NCI-H446 (cell line): Measurements from ENCODE around the gene TFB1M.

Experiments used
- DNase-seq, 2 experiments: peaks; one replicate each; lab custom pipeline; 2025; lab: John Stamatoyannopoulos, UW

Gene TFB1M

DNA sequence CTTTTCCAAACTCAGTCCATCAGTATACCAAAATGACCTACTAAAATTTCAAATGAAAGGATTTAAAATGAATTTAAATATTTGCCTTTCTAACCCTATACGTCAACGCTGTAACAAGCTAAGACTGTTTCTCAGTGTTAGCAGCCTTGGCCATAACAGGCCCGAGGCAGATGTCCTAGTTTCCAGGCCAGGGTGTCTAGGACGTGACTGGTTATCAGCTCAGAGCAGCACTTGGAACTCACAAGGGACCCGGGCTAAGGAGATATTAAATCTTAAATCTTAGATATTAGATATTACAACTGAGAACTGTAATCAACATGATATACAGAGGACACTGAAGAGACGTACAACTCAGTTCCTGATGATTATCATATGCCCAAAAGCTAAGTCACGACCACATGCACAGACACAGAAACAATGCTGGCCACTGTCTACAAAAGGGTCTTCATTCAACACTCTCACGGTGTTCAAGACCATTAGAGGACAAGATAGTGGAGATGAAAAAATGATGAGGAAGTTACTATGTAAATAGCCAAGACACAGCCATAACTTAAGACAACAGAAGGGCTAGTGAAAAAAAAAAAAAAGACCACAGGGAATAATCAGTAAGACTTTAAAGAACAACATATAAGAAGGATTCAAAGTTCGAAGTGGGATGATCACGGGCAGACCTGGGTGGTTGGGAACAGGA lies 50.8 kb downstream of the TFB1M start, which contains the start of gene CLDN20:
Gene CLDN20, plus strand, starts transcription at position 641 of the 691 bp plus-strand sequence. CDS start 11,707 bp downstream, outside the sequence.
- DNase-seq: no peak

DNA sequence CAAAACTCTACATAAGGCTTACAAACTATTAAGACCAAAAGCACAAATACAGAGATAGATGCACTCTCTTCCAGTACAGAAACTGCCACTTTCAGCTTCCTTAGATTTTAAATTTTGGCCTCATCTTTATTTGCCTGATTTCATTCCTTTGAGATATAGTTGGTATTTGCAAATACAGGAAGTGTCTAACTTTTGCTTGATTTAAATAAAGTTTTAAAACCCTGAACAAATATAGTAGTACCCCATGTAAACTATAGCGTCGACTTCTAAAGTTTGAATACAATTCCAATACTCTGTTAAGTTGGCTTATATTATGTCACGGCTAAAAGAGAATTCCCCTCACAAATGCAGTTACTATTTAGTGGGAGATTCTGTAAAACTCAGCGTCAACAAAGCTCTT lies 51.6 kb downstream of the TFB1M start:
- no peak for DNase-seq

DNA sequence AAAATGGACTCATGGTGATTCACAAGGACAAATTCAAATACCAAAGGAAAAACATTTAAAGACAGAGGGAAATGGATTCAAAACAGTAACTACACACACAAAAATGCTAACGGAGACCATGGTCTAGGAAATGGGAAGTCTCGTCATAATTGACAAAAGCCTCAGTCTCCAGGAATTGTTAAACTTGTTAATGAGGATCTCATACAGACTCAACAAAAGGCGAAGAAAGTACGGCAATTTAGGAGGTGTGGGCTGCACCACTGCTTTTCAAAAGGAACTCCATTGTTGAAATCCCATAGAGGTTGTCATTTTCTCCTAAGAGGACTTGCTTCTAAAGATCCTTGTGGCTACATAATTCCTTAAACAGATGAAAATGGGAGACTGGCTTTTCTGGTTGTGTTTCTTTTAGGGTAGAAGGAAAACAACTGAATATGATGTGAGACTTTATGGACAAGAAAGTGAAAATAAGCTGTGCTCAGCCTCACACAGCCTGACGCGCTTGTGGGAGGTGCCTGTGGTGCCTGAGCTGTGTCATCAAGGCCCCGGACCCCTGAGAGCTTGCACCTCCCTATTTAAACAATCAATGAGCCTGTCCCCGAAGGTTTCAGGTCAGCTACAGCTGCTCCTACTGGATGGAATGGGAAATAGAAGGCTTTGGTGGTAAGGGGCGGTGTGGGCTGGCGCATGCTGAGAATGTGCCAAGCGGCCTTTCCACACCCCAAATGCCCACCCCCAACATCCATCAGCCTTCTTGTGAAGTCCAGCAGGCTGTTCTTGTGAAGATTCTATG lies 53.0 kb downstream of the TFB1M start:
- DNase-seq: no peak

DNA sequence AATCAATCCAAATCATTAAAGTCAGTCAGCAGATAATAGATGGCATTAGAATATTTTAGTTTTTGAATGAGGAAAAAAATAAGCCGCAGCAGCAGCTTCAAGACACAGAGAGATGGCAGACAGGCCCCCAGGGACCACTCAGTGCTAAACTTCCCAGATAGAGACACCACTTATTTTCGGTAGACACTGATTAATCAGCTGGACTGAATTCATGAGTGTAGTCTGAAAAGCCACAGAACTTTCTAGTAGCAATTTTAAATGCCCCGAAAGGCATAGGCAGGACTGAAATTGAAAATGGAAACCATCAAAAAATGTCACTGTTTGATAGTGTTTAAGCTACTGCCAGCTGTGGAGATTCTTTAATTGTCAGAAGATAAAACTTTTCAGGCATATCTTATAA lies 53.6 kb downstream of the TFB1M start:
- no peak for DNase-seq

DNA sequence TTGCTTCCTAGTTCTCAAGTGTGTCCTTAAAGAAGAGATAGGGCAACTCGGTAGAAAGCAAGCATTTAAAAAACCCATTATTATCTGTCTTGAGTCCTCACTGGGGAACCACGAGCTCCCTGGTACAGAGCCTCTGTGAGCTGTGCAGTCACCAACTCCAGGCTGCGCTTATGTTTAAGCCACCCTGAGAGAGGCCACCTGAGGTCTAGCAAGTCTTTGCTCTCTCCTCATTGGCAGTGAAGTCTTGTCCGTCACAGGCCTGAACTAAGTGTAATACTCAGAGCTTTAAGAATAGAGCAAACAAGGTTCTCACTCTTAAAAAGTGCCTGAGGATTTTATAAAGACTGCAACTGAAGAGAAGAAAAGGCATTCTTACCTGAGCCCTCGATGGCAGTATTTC lies 54.4 kb downstream of the TFB1M start:
- no peak for DNase-seq

DNA sequence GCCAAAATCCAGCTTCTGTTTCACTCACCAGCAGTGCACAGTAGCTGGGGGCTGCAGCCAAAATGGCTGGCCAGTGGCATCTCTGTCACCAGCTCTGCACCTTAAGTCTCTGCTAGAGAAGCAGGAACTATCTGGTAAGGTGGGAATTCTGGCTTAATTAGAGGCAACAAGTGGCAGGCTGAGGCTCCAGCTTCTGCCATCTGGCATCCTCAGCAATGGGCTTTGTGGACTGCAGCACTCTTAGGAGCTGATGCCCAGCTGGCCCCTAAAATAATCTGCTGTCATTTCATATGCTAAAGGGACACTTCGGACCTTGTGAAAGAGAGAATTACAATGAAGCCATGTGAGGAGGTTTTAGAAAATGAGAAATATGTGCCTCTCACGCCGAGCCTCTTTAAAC lies 55.1 kb downstream of the TFB1M start:
- DNase-seq: no peak

DNA sequence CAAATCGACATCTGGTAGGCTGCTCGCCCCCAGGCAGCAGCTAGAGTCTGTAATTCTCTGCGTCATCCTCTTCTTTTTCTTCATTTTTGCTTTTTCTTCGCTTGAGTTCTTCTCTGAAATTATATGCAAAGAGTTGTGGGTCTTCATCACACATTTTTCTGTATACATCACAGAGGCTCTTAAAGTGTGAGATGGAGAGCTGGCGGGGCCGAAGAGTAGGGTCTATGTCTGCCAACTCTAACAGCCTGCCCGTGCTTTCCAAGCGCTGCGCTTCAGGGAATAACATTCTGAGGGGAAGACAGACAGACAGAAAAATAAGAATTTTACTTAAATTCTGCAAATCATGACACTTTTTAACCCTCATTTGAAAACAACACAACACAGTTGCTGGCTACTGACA lies 56.5 kb downstream of the TFB1M start:
- no peak for DNase-seq

DNA sequence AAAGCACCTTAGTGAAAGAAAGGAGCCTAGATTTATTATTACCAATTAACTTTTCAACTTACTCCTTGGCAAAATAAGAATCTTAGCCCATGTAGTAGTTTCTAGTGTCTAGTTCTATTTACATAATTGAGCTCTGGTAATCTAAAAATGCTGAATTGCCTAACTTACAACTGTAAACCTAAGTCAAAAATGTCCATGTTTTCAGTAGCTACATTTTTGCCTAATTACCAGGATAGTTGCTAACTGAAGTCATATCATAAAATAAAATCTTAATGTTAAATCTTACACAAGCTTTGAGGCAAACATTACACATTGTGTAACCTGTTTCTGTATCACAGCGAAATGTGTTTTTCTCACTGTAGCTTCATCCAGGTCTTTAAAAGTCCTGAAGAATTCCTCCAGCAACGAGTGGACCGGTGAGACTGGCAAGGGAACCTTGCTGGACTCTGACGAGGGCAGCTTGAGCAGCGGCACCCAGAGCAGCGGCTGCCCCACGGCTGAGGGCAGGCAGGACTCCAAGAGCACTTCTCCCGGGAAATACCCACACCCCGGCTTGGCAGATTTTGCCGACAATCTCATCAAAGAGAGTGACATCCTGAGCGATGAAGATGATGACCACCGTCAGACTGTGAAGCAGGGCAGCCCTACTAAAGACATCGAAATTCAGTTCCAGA lies 58.0 kb downstream of the TFB1M start:
- DNase-seq: no peak

DNA sequence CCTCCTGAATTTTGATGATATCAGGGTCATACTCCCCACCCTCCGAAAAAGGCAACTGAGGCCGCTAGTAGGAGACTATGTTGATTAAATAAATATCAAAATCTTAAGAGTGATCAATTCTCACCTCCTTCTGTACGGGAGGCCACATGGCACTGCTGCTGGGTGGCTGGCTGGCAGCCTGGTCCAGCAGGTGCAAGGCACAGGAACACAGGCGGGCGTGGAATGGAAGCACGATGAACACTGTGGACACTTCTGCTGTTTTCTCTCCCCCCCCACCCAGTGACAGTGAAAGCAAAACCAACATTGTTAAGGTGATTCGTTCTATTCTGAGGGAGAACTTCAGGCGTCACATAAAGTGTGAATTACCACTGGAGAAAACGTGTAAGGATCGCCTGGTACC lies 60.1 kb downstream of the TFB1M start:
- no peak for DNase-seq

DNA sequence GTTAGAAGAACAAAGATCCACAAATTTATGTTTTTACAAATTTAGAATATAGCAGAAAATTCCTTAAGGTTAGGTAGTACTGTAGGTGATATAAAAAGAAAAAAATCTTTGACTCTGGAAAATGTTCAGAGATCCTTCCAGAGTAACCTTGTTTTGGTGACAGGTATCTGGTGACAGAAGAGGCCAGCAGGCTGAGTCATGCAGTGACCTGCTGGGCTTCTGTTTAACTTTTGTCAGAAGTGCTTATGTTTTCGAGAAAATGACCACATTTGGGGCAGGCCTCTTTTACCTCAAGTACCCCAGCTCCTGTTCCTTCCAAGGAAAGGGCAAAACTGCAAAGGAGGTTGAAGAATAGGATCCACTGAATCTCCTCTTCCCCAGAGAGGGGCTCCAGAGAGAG lies 60.9 kb downstream of the TFB1M start:
- no peak for DNase-seq

DNA sequence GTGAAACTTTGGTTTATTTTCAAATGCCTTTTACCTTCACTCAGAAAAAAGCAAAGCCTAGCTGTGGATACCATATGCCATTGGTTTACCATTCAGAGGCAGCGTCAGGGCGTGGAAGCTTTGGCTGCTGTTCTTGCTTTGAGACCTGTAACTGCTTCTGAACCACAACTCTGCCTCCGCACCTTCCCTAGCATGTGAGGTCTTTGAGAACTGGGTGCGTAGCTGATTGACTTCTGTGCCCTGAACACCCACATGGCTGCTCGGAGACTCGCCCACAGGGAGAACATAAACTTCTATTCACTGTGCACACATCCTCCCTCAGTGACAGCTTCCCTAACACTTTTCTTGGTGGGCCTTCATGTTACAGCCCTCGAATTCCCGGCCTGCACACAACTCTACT lies 61.7 kb downstream of the TFB1M start:
- no peak for DNase-seq

DNA sequence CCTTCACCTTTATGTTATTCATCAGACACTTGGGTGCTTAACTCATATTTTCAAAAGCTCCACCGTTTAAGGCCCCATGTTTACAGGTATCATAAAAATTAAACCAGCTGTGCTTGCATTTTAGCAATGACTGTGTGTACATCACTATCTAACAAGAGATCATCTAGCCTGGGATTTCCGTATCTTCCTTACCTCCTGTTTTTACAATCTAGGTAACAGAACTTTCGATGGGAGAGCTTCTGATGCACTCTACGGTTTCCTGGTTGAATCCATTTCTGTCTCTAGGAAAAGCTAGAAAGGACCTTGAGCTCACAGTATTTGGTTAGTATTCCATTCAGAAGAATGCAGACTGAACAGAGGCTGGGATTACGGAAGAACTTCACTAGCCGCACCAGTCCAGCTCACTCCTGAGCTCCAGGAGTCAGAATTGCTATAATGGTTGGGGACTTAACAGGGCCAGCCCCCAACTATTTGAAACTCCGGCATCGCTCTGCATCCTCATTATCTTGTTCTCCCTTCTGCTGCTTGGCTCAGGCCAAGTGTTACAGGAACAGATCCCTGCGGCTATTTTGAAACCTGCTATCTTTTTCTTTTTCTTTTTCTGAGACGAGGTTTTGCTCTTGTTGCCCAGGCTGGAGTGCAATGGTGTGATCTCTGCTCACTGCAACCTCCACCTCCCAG lies 63.4 kb downstream of the TFB1M start:
- DNase-seq: no peak

DNA sequence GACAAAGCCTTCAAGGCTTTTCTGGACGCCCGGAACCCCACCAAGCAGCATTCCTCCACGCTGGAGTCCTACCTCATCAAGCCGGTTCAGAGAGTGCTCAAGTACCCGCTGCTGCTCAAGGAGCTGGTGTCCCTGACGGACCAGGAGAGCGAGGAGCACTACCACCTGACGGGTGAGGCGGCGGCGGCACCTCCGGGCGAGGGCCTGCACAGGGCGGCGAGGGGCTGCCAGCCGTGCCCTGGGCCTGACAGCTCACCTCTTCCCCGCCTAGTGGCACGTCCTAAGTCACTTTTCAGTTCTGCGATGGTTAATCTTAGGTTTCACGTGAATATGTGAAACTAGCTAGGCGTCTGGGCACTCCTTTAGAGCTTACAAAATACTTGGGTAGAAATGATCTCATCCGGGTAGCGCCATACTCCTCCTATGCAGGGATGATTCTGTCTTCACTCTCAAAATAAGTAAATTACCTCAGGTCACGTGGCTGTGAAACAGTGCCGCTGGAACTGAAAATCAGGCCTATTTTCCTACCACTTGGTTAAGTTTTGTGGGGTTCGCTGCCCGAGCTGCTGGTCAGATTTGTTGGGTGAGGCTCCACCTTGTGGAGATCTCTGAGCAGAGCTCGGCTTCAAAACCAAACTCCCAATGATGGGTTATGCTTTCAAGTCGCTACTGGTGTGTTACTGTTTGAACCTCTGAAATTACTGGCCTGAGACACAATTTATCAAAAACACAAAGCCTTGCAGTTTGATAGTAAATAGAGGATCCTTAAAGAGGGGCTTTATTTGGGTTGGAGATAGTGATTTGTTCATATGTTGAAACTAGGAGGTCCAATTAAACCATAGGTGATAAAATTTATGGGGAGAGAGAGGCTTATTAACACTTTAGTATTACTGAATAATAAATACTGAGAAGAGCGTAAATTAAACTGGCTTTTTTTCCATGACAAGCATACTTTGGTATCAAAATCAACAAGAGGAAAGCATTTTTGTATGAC lies 66.0 kb downstream of the TFB1M start:
- DNase-seq: no peak

DNA sequence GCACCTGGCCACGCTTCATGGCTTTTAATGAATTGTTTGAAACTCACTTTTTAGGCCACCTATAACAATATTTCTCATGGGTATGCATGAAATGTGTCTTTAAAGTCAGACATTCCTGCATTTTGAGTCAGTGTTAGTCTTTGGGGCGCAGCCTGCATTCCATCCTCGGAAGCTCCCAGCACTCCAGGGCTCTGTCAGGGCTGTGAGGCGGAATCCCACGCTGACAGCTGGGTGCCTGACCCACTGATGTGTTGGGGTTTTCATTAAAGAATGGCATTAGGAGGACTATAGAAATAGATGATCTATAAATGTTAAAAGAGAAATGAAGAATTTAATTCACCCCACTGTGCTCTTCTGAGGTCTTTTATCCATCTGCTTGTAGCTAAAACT lies 66.7 kb downstream of the TFB1M start:
- DNase-seq: no peak

DNA sequence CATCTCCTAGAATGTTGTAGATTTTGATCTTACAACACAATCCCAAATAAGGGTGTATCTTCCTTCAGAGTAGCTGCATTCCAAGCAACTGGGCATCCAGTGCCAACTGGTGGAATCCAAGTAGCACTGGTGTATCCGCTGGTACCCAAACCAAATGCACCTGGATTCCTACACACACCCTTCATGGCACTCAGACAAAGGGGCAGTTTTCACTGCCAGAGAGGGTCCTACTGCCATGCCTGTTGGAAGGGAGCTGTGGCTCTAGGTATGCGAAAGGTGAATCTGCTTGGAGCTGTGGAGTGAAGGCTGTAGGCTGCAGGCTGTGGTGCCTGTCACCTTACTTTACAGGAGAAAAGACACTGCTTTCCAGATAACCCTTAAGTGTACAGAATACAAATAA lies 67.5 kb downstream of the TFB1M start:
- no peak for DNase-seq

DNA sequence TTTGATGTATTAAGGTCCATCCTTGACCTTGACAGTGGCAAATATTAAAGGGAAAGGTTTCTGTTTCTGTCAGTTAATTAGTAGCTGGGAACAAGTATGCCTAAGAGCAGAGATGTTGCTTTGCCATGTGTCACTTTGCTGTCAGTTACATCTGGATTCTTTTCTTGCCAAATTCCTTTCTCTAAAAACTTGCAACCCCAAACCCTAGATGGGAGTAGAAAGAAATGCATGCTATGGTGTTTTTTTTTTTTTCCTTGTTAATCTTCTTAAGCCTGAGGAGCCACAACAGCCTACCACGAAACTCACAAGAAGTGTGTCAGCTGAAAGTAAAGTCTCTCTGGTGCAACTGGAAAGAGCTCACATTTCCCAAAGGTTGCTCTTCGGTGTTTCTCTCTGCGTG lies 68.5 kb downstream of the TFB1M start:
- no peak for DNase-seq

DNA sequence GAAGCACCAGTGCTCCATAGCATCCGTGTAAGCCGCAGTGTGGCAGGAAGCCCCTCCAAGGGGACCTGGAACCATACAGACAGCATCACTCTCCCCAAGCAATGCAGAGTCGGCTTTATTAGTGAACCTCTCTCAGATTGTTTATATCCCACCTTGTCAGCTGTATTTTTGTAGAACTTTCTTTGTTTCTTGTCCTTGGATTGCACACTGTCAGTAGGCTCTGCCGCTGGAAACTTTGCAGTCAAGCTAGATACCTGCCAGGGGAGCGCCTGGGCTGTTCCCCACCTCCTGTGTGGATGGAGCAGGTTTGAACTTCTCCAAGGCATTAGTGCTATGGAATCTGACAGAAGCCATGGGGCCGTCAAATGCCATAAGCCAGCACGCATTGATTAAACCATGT lies 69.1 kb downstream of the TFB1M start:
- DNase-seq: no peak

DNA sequence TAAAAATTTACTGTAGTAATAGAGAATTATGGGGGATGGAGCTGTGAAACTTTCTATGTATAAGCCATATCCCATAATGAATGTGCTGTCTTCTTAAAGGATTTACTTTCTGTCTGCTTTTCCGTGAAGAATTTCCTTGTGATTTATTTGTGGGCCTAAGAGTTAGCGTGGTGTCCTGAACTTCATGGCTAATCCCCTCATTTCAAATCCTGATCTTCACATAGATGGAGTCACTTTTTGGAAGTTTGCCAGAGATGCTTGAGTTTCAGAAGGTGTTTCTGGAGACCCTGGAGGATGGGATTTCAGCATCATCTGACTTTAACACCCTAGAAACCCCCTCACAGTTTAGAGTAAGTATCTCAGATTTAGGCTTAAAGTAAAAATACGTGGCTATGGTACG lies 69.8 kb downstream of the TFB1M start:
- no peak for DNase-seq

DNA sequence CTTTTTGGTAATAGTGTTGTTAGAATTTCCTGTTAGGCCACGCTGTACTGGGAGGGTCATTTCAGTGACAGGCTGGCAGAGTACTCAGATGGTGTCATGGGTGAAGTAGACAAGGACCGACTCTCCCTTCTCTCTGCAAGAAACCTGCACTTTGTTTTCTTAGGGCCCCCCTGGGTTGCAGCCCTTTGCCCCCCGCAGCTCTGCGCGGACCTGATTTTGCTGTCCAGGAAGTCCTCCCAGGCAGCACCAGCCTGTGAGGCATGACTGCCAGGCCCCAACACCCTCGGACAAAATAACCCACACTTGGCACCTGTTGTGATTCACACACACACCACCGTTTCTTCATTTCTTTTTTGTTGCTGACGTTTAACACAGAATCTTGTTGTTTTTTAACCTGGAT lies 72.3 kb downstream of the TFB1M start:
- no peak for DNase-seq

DNA sequence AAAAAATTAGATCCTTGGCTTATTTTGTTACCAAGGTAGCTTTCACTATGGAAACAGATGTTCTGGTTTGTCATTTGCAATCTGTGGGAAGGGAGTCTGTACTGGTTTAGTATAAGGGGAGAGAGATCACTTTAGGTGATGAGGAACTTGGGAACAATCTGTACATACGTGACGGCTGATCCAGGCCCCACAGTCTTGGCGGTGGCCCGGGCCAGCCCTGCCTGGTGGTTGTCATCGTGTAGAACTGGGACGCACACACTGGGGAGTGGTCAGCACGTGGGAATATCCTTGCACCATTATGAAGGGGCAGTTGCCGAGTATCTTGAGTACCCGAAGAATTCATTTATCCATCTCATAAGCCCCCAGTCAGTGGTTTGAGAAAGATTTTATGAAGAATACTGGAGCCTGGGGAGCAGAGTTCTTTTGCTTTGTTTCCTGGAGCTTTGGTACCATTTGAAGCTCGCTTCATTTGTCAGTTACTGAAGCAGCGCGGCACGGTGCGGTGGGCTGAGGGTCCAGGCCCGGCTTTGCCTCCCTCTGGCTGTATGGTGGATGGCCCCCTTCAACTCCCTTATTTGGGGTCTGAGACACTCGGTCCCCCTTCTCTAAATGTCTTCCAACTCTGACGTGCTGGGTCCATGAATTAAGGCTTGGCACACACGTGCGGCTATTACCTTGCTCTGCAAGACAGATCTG lies 73.2 kb downstream of the TFB1M start:
- DNase-seq: no peak

DNA sequence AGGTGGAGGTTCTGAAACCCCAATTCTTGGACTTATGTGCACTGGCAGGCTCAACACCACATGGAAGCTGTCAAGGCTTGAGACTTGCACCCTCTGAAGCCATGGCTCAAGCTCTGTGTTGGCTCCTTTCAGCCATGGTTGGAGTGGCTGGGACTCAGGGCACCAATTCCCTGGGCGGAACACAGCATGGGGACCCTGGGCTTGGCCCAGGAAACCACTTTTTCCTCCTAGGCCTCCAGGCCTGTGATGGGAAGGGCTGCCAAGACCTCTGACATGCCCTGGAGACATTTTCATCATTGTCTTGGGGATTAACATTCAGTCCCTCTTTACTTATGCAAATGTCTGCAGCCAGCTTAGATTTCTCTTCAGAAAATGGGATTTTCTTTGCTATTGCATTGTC lies 76.7 kb downstream of the TFB1M start:
- no peak for DNase-seq
